ENCODE data around the gene FAT1.

- TF ChIP-seq POLR2A (IDR thresholded peaks at IDR 0.05; ENCODE audit: low read depth, low read length), result no peak
- no peak for TF ChIP-seq MAX (IDR thresholded peaks at IDR 0.05; ENCODE audit: insufficient read depth, insufficient read length)
- TF ChIP-seq FOS (IDR thresholded peaks at IDR 0.05; ENCODE audit: borderline replicate concordance, insufficient read depth, low read length), result no peak
- TF ChIP-seq POLR2AphosphoS5 (IDR thresholded peaks at IDR 0.05; ENCODE audit: insufficient read depth, low read depth, low read length), result no peak
- TF ChIP-seq CTCF (IDR thresholded peaks at IDR 0.05; ENCODE audit: extremely low read depth in 1 of 2, insufficient read depth in 1 of 2, low read depth in 1 of 2, low read length in 2 of 2), result no peak
- TF ChIP-seq JUN (IDR thresholded peaks at IDR 0.05; ENCODE audit: borderline replicate concordance, insufficient read depth, insufficient read length, low read depth), result no peak
- no peak for TF ChIP-seq MYC (IDR thresholded peaks at IDR 0.05; ENCODE audit: low read depth, low read length)
- no peak for TF ChIP-seq GATA2 (IDR thresholded peaks at IDR 0.05; ENCODE audit: insufficient read depth, insufficient read length, low read depth, low read length)
Observed at GRCh38 chr4:186619088-186619487, 104.6 kb downstream of the FAT1 start.
